Measurements from ENCODE around the gene KDM4B.

GRCh38 chr19:5130371-5131030 lies 161.6 kb downstream of the KDM4B start:
- TF ChIP-seq EZH2 (IDR thresholded peaks at IDR 0.05; ENCODE audit: low read depth, low read length, severe bottlenecking) = no peak
- TF ChIP-seq TAF1 (IDR thresholded peaks at IDR 0.05; ENCODE audit: low read depth, low read length) = no peak
- no peak for TF ChIP-seq CHD2 (IDR thresholded peaks at IDR 0.05; ENCODE audit: low read length)
